H1 (cell line): ENCODE data around the gene HTRA1. TPM values are rescaled to one million over a fixed set of nuclear protein-coding genes. Genes with fewer than 3 reads are reported as not detected.

Source experiments
- CTCF ChIA-PET: fragments of 300-600 bp; sonication (Branson Sonifier 250); formaldehyde crosslinking; loops from one replicate; lab custom pipeline; 2021; ENCODE audit not compliant: partially characterized antibody; lab: Charles Lee
- POLR2A ChIA-PET: fragments of 300-600 bp; sonication (Branson Sonifier 250); formaldehyde crosslinking; loops from one replicate; lab custom pipeline; 2021; ENCODE audit warnings: inconsistent platforms; ENCODE audit not compliant: partially characterized antibody; lab: Charles Lee
- DNase-seq, 2 experiments: peaks; one replicate each; pipeline versions ENCODE4 v3.0.0 to v3.0.0-alpha.2; 2010 to 2022; ENCODE audit warnings: low spot score in 2 of 2, low read depth in 1 of 2, mixed read lengths in 1 of 2
- FAIRE-seq: peaks from 2 replicates; lab custom pipeline; 2011; peaks lifted over from hg19 to GRCh38; lab: Jason Lieb, UNC
- H2AFZ ChIP-seq: 2 replicates; pipeline ENCODE4 v1.8.1; 2012; ENCODE audit warnings: low read length, inconsistent platforms
- H2AK5ac ChIP-seq: 2 replicates; pipeline ENCODE4 v1.6.1; 2013; ENCODE audit warnings: low read depth, low read length
- H2BK120ac ChIP-seq: replicated peaks from 2 replicates; pipeline ENCODE3; 2013; ENCODE audit warnings: low read depth, low read length, inconsistent platforms
- H2BK12ac ChIP-seq: 2 replicates; pipeline ENCODE4 v1.6.1; 2013; ENCODE audit warnings: low read depth, low read length
- H2BK15ac ChIP-seq: 2 replicates; pipeline ENCODE4 v1.6.1; 2013; ENCODE audit warnings: low read length
- H2BK20ac ChIP-seq: 2 replicates; pipeline ENCODE4 v1.6.1; 2013; ENCODE audit warnings: low read length
- H2BK5ac ChIP-seq: 2 replicates; pipeline ENCODE4 v1.6.1; 2013; ENCODE audit warnings: low read depth, low read length
- H3K14ac ChIP-seq: 2 replicates; pipeline ENCODE4 v1.6.1; 2013; ENCODE audit warnings: inconsistent platforms; ENCODE audit not compliant: insufficient read length
- H3K18ac ChIP-seq: 2 replicates; pipeline ENCODE4 v1.6.1; 2013; ENCODE audit warnings: low read length; ENCODE audit errors: extremely low read depth
- H3K23ac ChIP-seq: 2 replicates; pipeline ENCODE4 v1.6.1; 2013; ENCODE audit warnings: inconsistent platforms; ENCODE audit not compliant: insufficient read length
- H3K23me2 ChIP-seq: 2 replicates; pipeline ENCODE4 v1.6.1; 2013; ENCODE audit warnings: low read depth, low read length
- H3K27ac ChIP-seq: 2 replicates; pipeline ENCODE4 v1.6.1; 2011; ENCODE audit warnings: low read depth, low read length, inconsistent platforms
- H3K27me3 ChIP-seq, 4 experiments: replicated peaks in 1 of 4; 1 replicate in 1 of 4; 2 replicates in 3 of 4; pipeline versions ENCODE4 v1.6.1 to v1.8.1; 2011 to 2013; ENCODE audit warnings: low read length in 3 of 4, mild to moderate bottlenecking in 3 of 4, inconsistent platforms in 2 of 4, mixed read lengths in 2 of 4, moderate library complexity in 1 of 4; ENCODE audit not compliant: control insufficient read depth in 3 of 4, insufficient read depth in 3 of 4; ENCODE audit errors: extremely low read depth in 1 of 4
- H3K36me3 ChIP-seq, 4 experiments: 2 replicates each; pipeline versions ENCODE4 v1.6.1 to v1.8.1; 2011 to 2013; ENCODE audit warnings: mild to moderate bottlenecking in 4 of 4, low read length in 3 of 4, moderate library complexity in 2 of 4, control low read depth in 1 of 4, inconsistent platforms in 1 of 4; ENCODE audit not compliant: insufficient read depth in 4 of 4, control insufficient read depth in 2 of 4
- H3K4ac ChIP-seq: replicated peaks from 2 replicates; pipeline ENCODE3; 2013; ENCODE audit warnings: low read length, low read depth, mixed read lengths, inconsistent platforms; ENCODE audit not compliant: insufficient read length
- H3K4me1 ChIP-seq, 4 experiments: replicated peaks in 1 of 4; 1 replicate in 1 of 4; 2 replicates in 3 of 4; pipeline versions ENCODE4 v1.6.1 to v1.8.1; 2011 to 2013; ENCODE audit warnings: low read length in 3 of 4, inconsistent platforms in 2 of 4, mixed read lengths in 1 of 4; ENCODE audit not compliant: insufficient read depth in 4 of 4, control insufficient read depth in 3 of 4
- H3K4me2 ChIP-seq, 2 experiments: 2 replicates each; pipeline versions ENCODE4 v1.6.1 to v1.8.1; 2011 to 2013; ENCODE audit warnings: low read depth in 2 of 2, low read length in 2 of 2, control low read depth in 1 of 2, inconsistent platforms in 1 of 2, mild to moderate bottlenecking in 1 of 2; ENCODE audit not compliant: insufficient read depth in 1 of 2
- H3K4me3 ChIP-seq, 4 experiments: fragments of 200-600, 300-600 bp in 1 of 4; sonication (generic), shearing (Covaris generic), sonication (Bioruptor Twin) in 1 of 4; 2 replicates each; pipeline versions ENCODE4 v1.5.1 to v1.8.1; 2011 to 2016; ENCODE audit warnings: low read length in 4 of 4, low read depth in 3 of 4, control low read depth in 2 of 4, inconsistent platforms in 2 of 4, mild to moderate bottlenecking in 2 of 4, mixed read lengths in 1 of 4, moderate library complexity in 1 of 4; ENCODE audit not compliant: insufficient read depth in 2 of 4; ENCODE audit errors: extremely low read depth in 1 of 4
- H3K56ac ChIP-seq: replicated peaks from 2 replicates; pipeline ENCODE3; 2013; ENCODE audit warnings: low read depth, mild to moderate bottlenecking, mixed read lengths, low read length, inconsistent platforms; ENCODE audit not compliant: insufficient read length
- H3K79me1 ChIP-seq: 2 replicates; pipeline ENCODE4 v1.6.1; 2013; ENCODE audit warnings: low read depth, low read length, control low read depth
- H3K79me2 ChIP-seq, 2 experiments: 2 replicates each; pipeline versions ENCODE4 v1.6.1 to v1.8.1; 2012 to 2013; ENCODE audit warnings: low read length in 2 of 2, mild to moderate bottlenecking in 2 of 2, inconsistent platforms in 1 of 2; ENCODE audit not compliant: insufficient read depth in 2 of 2, control insufficient read depth in 1 of 2
- H3K9ac ChIP-seq, 4 experiments: replicated peaks in 1 of 4; 1 replicate in 1 of 4; 2 replicates in 3 of 4; pipeline versions ENCODE4 v1.6.1 to v1.8.1; 2011 to 2013; ENCODE audit warnings: low read depth in 3 of 4, low read length in 3 of 4, control low read depth in 2 of 4, mild to moderate bottlenecking in 2 of 4, moderate library complexity in 2 of 4, inconsistent platforms in 1 of 4; ENCODE audit errors: extremely low read depth in 1 of 4
- H3K9me3 ChIP-seq, 2 experiments: 2 replicates each; pipeline versions ENCODE4 v1.6.1 to v1.8.1; 2012 to 2013; ENCODE audit warnings: mild to moderate bottlenecking in 2 of 2, moderate library complexity in 2 of 2, control low read depth in 1 of 2, inconsistent platforms in 1 of 2, low read depth in 1 of 2, low read length in 1 of 2, mixed read lengths in 1 of 2; ENCODE audit not compliant: insufficient read depth in 2 of 2
- H4K20me1 ChIP-seq, 2 experiments: replicated peaks in 1 of 2; 2 replicates each; pipeline versions ENCODE3 to v1.8.1; 2011 to 2013; ENCODE audit warnings: inconsistent platforms in 2 of 2, low read length in 2 of 2, mild to moderate bottlenecking in 1 of 2; ENCODE audit not compliant: insufficient read depth in 2 of 2, control insufficient read depth in 1 of 2
- H4K5ac ChIP-seq: 2 replicates; pipeline ENCODE4 v1.6.1; 2013; ENCODE audit warnings: low read length, low read depth, mixed read lengths, inconsistent platforms; ENCODE audit not compliant: insufficient read length
- H4K8ac ChIP-seq: 2 replicates; pipeline ENCODE4 v1.8.0; 2013; ENCODE audit warnings: mild to moderate bottlenecking, moderate library complexity, low read length, inconsistent platforms; ENCODE audit not compliant: insufficient read depth; ENCODE audit errors: extremely low read depth
- H4K91ac ChIP-seq: replicated peaks from 2 replicates; pipeline ENCODE3; 2013; ENCODE audit warnings: low read length, mixed read lengths, inconsistent platforms; ENCODE audit not compliant: insufficient read length
- ASH2L ChIP-seq: fragments of 200-600, 300-600 bp; sonication (generic); IDR thresholded peaks from one replicate; pipeline ENCODE4 v1.7.1; 2017; ENCODE audit warnings: low read length
- ATF2 ChIP-seq: IDR thresholded peaks from 2 replicates; pipeline ENCODE4 v1.6.1; 2012; ENCODE audit warnings: low read length, inconsistent platforms
- BACH1 ChIP-seq: IDR thresholded peaks from 2 replicates; pipeline ENCODE4 v1.6.1; 2012; ENCODE audit warnings: low read length, improper control_type of control experiment
- CBX5 ChIP-seq: fragments of 300-800, 300-1000 bp; sonication (generic); IDR thresholded peaks from 2 replicates; pipeline ENCODE4 v1.7.1; 2016; ENCODE audit warnings: antibody characterized with exemption, low read length, low read depth
- EZH2 ChIP-seq: fragments of 200-600 bp; sonication (generic); IDR thresholded peaks from 2 replicates; pipeline ENCODE4 v1.7.1; 2012; ENCODE audit warnings: low read depth, mild to moderate bottlenecking, moderate library complexity, low read length, inconsistent platforms; ENCODE audit not compliant: severe bottlenecking
- GTF2F1 ChIP-seq: IDR thresholded peaks from 2 replicates; pipeline ENCODE4 v1.6.1; 2012; ENCODE audit warnings: low read depth, low read length, improper control_type of control experiment, borderline replicate concordance
- NRF1 ChIP-seq: IDR thresholded peaks from 2 replicates; pipeline ENCODE4 v1.6.1; 2011; ENCODE audit warnings: mild to moderate bottlenecking, low read depth, low read length, improper control_type of control experiment
- SAP30 ChIP-seq: fragments of 300-600 bp; sonication (generic); IDR thresholded peaks from 2 replicates; pipeline ENCODE4 v1.7.1; 2012; ENCODE audit warnings: low read length, moderate library complexity, mild to moderate bottlenecking, inconsistent platforms; ENCODE audit not compliant: insufficient read depth, insufficient replicate concordance
- TAF7 ChIP-seq: optimal IDR thresholded peaks from 2 replicates; pipeline ENCODE3; 2011; ENCODE audit warnings: low read depth, mild to moderate bottlenecking, inconsistent platforms, low read length, moderate library complexity, borderline replicate concordance
- TEAD4 ChIP-seq: IDR thresholded peaks from 2 replicates; pipeline ENCODE4 v1.6.1; 2012; ENCODE audit warnings: low read depth, low read length, inconsistent platforms, mixed read lengths
- WGBS, 2 experiments: shearing (Covaris generic) in 1 of 2; methylation state at CpG; one replicate each; pipeline versions ENCODE4 v1.1.6 to v1.1.7; 2013 to 2015; ENCODE audit warnings: low lambda C conversion rate in 2 of 2, mixed read lengths in 2 of 2, inconsistent platforms in 1 of 2, low coverage in 1 of 2, missing lambda C conversion rate in 1 of 2; ENCODE audit not compliant: insufficient replicate concordance in 2 of 2, insufficient coverage in 1 of 2, insufficient read length in 1 of 2; ENCODE audit errors: extremely low coverage in 1 of 2, missing lambda C conversion rate in 1 of 2; 5-methylcytosine and 5-hydroxymethylcytosine counted together
- polyA plus RNA-seq, 7 experiments: library from polyadenylated mRNA; depleted of rRNA in 3 of 7; stranded (reverse) in 5 of 7; unstranded in 2 of 7; fragments of >200 nt in 5 of 7; fragments of 200-250 nt in 2 of 7; gene quantifications; 1 replicate in 5 of 7; 2 replicates in 1 of 7; 4 replicates in 1 of 7; pipeline versions ENCODE4 v1.2.1 to v1.2.3, GENCODE V29; 2011 to 2013; ENCODE audit warnings: missing spikeins in 2 of 7, mixed read lengths in 2 of 7
- total RNA-seq: library from RNA; stranded (reverse); fragmentation: NEBNext Ultra II Directional; extraction: Animal tissue kit (Norgen Biotek cat#: 25700); gene quantifications from 2 replicates; pipeline ENCODE4 v1.2.1, GENCODE V29; 2021

The HTRA1 gene
- total and polyA plus RNA-seq, 2 of the 8 experiments (the other 6 are each of a cell fraction or from before 2014, with no cell fraction given), result 15.8 to 20.1 TPM

GRCh38 chr10:122463466-122464249 lies 2.3 kb downstream of the HTRA1 start:
- Histone ChIP-seq H4K20me1 (peaks cover 3 to 5% of the 10 kb centered on the region in 2 experiments), H3K9ac (no peak overlapping the region), H3K4me1 (peaks cover 0 to 20% (median 5%) of the 10 kb centered on the region in 4 experiments; a peak in 6 of 7 replicates), H2BK12ac (0 out of 2 replicates have a peak overlapping the region, but pooled peaks have one; percentile 27), H3K14ac (no peak overlapping the region), H3K18ac (no peak overlapping the region), H3K4ac (no peak overlapping the region), H3K23me2 (peaks cover 17% of the 10 kb centered on the region; the same call in 1 of the 2 replicates), H4K8ac (no peak overlapping the region), H3K4me3 (0 out of 8 replicates have a peak overlapping the region, but pooled peaks of 1 of the 4 experiments have one; percentile 67), H3K36me3 (peaks cover 0 to 6% (median 0%) of the 10 kb centered on the region in 4 experiments; a peak in 1 of 8 replicates), H3K27ac (no peak overlapping the region), H2AFZ (no peak overlapping the region), H2AK5ac (no peak overlapping the region), H4K5ac (no peak overlapping the region), H2BK20ac (no peak overlapping the region), H3K79me1 (no peaks in the 10 kb centered on the region), H3K79me2 (no peaks in the 10 kb centered on the region), H3K27me3 (peaks cover 25 to 47% (median 39%) of the 10 kb centered on the region in 4 experiments), H3K23ac (no peak overlapping the region), H3K9me3 (no peaks in the 10 kb centered on the region), H2BK5ac (no peak overlapping the region), H3K56ac (no peak overlapping the region), H2BK15ac (peak overlapping the region; percentile 5; the same call in 1 of the 2 replicates), H3K4me2 (peak overlapping the region; percentile 78 to 100; a peak in 2 of 4 replicates), H4K91ac (no peak overlapping the region), H2BK120ac (no peak overlapping the region)
- CTCF ChIA-PET, result interaction anchor here (0.6 to 1.1 kb wide), 3 partner anchors 10 to 277 kb away, joined by 3 read pairs; no protein-coding TSS in a partner anchor
- peak in 1 of 2 experiments; percentile 37 for DNase-seq
- WGBS, 2 experiments, result 82% methylated on average over 17 of the region's 17 CpGs; no CpG with 5 or more reads in 1 of the 2 experiments
- POLR2A ChIA-PET, result no interaction called here
- FAIRE-seq, result no peak
- no peak for TF ChIP-seq EZH2
- TF ChIP-seq NRF1, result no peak
- TF ChIP-seq CBX5, result no peak
- TF ChIP-seq TEAD4, result no peak
- no peak for TF ChIP-seq TAF7
- TF ChIP-seq ATF2, result no peak
- TF ChIP-seq SAP30, result no peak
- no peak for TF ChIP-seq BACH1
- TF ChIP-seq ASH2L, result no peak
- no peak for TF ChIP-seq GTF2F1
